Hepatocyte (in vitro differentiated cells): ENCODE data around the gene WNT5B.

Experiments
- CTCF ChIP-seq: fragments of 200-600 bp; sonication (generic); IDR thresholded peaks from 2 replicates; pipeline ENCODE4 v1.5.1; 2016; ENCODE audit warnings: antibody characterized with exemption, mild to moderate bottlenecking; ENCODE audit not compliant: poor library complexity
- EZH2phosphoT487 ChIP-seq: fragments of 200-600 bp; sonication (generic); IDR thresholded peaks from one replicate; pipeline ENCODE4 v1.6.1; 2018; ENCODE audit warnings: antibody characterized with exemption, mild to moderate bottlenecking, low read depth, moderate library complexity; ENCODE audit not compliant: unreplicated experiment, severe bottlenecking

- no peak for TF ChIP-seq CTCF
- TF ChIP-seq EZH2phosphoT487: no peak
Measured at GRCh38 chr12:1681493-1681807, 52.4 kb downstream of the WNT5B start.
